ENCODE results near the gene RGS10. TPM values are rescaled to one million over a fixed set of nuclear protein-coding genes. Genes with fewer than 3 reads are reported as not detected.

The RGS10 gene
- total and polyA plus RNA-seq, 5 donors from 2014 or later, result 85.7 to 188 (median 180) TPM

DNA sequence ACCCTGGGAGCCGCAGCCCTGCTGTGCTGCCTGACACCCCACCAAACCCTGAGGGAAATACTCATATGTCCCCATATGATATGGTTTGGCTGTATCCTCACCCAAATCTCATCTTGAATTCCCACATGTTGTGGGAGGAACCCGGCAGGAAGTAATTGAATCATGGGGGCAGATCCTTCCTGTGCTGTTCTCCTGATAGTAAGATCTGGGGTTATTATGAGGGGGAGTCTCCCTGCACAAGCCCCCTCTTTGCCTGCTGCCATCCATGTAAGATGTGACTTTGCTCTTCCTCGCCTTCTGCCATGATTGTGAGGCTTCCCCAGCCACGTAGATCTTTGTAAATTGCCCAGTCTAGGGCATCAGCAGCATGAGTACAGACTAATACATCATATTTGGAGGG, 68.7 kb downstream of the RGS10 start:
- H3K36me3 Mint-ChIP-seq, result peaks cover 4% of the 10 kb centered on the region
- H3K4me3 Mint-ChIP-seq, result no peak overlapping the region
- Histone ChIP-seq H3K27me3 (ENCODE audit: control insufficient read depth, insufficient read depth, low read length) (no peaks in the 10 kb centered on the region), H3K9me3 (ENCODE audit: control insufficient read depth in 2 of 2, low read length in 2 of 2) (no peaks in the 10 kb centered on the region), H3K4me3 (ENCODE audit: low read depth, low read length) (no peak overlapping the region), H3K4me1 (ENCODE audit: control insufficient read depth, insufficient read depth, low read length, poor library complexity, severe bottlenecking) (peaks cover 17% of the 10 kb centered on the region), H3K36me3 (ENCODE audit: control insufficient read depth, insufficient read depth, low read length) (no peaks in the 10 kb centered on the region), H3K27ac (ENCODE audit: insufficient read depth, low read length, poor library complexity, severe bottlenecking) (no peak overlapping the region)
- no peak for DNase-seq
- peaks cover 13 to 22% (median 19%) of the 10 kb centered on the region in 4 donors for H3K4me1 Mint-ChIP-seq
- H3K27me3 Mint-ChIP-seq, result no peaks in the 10 kb centered on the region
- no peak overlapping the region for H3K27ac Mint-ChIP-seq
- peaks cover 0 to 4% (median 0%) of the 10 kb centered on the region in 7 donors for H3K9me3 Mint-ChIP-seq
- no peak for ATAC-seq (ENCODE audit: low read depth in 2 of 2)

DNA sequence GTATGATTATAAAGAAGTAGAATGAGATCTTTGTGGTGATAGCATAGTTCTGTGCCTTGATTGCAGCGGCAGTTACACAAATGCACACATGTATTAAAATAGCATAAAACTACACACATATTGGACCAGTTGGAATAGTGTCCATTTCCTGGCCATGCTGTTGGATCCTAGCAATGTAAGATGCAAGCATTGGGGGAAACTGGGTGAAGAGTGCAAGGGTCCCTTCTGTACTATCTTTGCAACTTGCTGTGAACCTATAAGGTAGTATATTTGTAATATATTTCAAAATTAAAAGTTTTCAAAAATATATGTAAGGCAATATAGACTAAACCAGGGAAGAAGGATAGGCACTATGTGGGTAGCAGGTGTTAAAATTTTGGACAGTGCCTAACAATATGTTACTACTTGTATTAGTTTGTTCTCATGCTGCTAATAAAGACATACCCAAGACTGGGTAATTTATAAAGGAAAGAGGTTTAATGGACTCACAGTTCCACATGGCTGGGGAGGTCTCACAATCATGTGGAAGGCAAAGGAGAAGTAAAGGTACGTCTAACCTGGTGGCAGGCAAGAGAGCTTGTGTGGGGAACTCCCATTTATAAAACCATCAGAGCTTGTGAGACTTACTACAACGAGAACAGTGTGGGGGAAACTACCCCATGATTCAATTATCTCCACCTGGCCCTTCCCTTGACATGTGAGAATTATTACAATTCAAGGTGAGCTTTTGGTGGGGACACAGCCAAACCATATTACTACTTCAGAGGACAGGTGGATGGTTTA, 71.4 kb downstream of the RGS10 start:
- H3K27me3 ChIP-seq (ENCODE audit: control insufficient read depth, insufficient read depth, low read length), result no peaks in the 10 kb centered on the region
- H3K27ac ChIP-seq (ENCODE audit: insufficient read depth, low read length, poor library complexity, severe bottlenecking), result no peak overlapping the region
- DNase-seq, result no peak
- no peak for ATAC-seq (ENCODE audit: low read depth in 2 of 2)
- Mint-ChIP-seq H3K27ac (peak overlapping the region in 2 of 3 donors; percentile 10 to 20), H3K27me3 (no peaks in the 10 kb centered on the region), H3K4me1 (peaks cover 0 to 8% (median 2%) of the 10 kb centered on the region in 4 donors), H3K36me3 (peaks cover 4% of the 10 kb centered on the region), H3K4me3 (no peak overlapping the region), H3K9me3 (peaks cover 0 to 4% (median 0%) of the 10 kb centered on the region in 7 donors)
- no peak overlapping the region for H3K4me3 ChIP-seq (ENCODE audit: low read depth, low read length)
- no peaks in the 10 kb centered on the region for H3K36me3 ChIP-seq (ENCODE audit: control insufficient read depth, insufficient read depth, low read length)
- no peaks in the 10 kb centered on the region for H3K9me3 ChIP-seq (ENCODE audit: control insufficient read depth in 2 of 2, low read length in 2 of 2)
- peaks cover 9% of the 10 kb centered on the region for H3K4me1 ChIP-seq (ENCODE audit: control insufficient read depth, insufficient read depth, low read length, poor library complexity, severe bottlenecking)

DNA sequence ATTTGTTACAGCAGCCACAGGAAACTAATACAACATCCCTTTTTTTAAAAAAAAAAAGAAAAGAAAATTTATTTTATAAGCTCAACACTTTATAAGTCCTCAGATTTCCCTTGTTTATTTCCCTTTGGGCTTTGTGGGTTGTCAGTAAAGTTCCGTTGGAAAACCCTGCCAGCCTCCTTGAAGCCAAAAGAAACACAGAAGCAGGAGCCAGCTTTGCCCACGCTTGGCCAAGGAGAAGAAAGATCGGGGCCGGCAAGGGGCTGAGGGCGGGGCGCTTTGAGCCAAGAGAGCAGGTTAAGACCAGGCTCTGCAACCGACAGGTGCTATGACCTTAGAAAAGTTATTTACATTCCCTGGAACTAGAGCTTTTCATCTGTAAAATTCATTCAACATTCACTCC, 72.7 kb downstream of the RGS10 start:
- H3K27me3 Mint-ChIP-seq, result no peaks in the 10 kb centered on the region
- Histone ChIP-seq H3K27ac (ENCODE audit: insufficient read depth, low read length, poor library complexity, severe bottlenecking) (no peak overlapping the region), H3K4me3 (ENCODE audit: low read depth, low read length) (no peak overlapping the region), H3K27me3 (ENCODE audit: control insufficient read depth, insufficient read depth, low read length) (no peaks in the 10 kb centered on the region), H3K9me3 (ENCODE audit: control insufficient read depth in 2 of 2, low read length in 2 of 2) (no peaks in the 10 kb centered on the region), H3K36me3 (ENCODE audit: control insufficient read depth, insufficient read depth, low read length) (no peaks in the 10 kb centered on the region), H3K4me1 (ENCODE audit: control insufficient read depth, insufficient read depth, low read length, poor library complexity, severe bottlenecking) (peaks cover 9% of the 10 kb centered on the region)
- no peak overlapping the region for H3K27ac Mint-ChIP-seq
- DNase-seq (no peak), ATAC-seq (ENCODE audit: low read depth in 2 of 2) (no peak)
- peaks cover 0 to 10% (median 0%) of the 10 kb centered on the region in 4 donors for H3K4me1 Mint-ChIP-seq
- H3K9me3 Mint-ChIP-seq, result peaks cover 0 to 4% (median 0%) of the 10 kb centered on the region in 7 donors
- H3K36me3 Mint-ChIP-seq, result peaks cover 4% of the 10 kb centered on the region
- H3K4me3 Mint-ChIP-seq, result no peak overlapping the region

DNA sequence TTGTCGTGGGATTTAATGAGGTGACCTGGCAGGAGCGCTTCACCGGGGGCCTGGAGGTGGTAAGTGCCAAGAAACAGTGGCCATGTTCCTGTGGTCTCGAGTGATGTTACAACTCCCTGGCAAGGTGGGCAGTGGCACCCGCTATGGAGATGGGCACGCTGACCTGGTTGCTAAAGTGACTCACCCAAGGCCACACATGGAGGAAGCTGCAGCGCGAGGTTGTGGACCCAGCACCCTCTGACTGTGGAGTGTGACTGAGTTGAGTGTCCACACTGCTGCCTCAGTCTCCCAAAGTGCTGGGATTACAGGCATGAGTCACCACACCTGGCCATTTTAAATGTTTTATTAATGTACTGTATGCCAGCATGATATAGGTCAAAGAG, 73.2 kb downstream of the RGS10 start:
- peaks cover 0 to 10% (median 0%) of the 10 kb centered on the region in 4 donors for H3K4me1 Mint-ChIP-seq
- Histone ChIP-seq H3K4me3 (ENCODE audit: low read depth, low read length) (no peak overlapping the region), H3K27ac (ENCODE audit: insufficient read depth, low read length, poor library complexity, severe bottlenecking) (no peak overlapping the region), H3K9me3 (ENCODE audit: control insufficient read depth in 2 of 2, low read length in 2 of 2) (no peaks in the 10 kb centered on the region), H3K27me3 (ENCODE audit: control insufficient read depth, insufficient read depth, low read length) (no peaks in the 10 kb centered on the region), H3K4me1 (ENCODE audit: control insufficient read depth, insufficient read depth, low read length, poor library complexity, severe bottlenecking) (peaks cover 9% of the 10 kb centered on the region), H3K36me3 (ENCODE audit: control insufficient read depth, insufficient read depth, low read length) (no peaks in the 10 kb centered on the region)
- ATAC-seq (ENCODE audit: low read depth in 2 of 2) (no peak), DNase-seq (no peak)
- H3K36me3 Mint-ChIP-seq, result peaks cover 4% of the 10 kb centered on the region
- H3K9me3 Mint-ChIP-seq, result peaks cover 0 to 4% (median 0%) of the 10 kb centered on the region in 7 donors
- no peak overlapping the region for H3K4me3 Mint-ChIP-seq
- H3K27ac Mint-ChIP-seq, result no peak overlapping the region
- no peaks in the 10 kb centered on the region for H3K27me3 Mint-ChIP-seq

DNA sequence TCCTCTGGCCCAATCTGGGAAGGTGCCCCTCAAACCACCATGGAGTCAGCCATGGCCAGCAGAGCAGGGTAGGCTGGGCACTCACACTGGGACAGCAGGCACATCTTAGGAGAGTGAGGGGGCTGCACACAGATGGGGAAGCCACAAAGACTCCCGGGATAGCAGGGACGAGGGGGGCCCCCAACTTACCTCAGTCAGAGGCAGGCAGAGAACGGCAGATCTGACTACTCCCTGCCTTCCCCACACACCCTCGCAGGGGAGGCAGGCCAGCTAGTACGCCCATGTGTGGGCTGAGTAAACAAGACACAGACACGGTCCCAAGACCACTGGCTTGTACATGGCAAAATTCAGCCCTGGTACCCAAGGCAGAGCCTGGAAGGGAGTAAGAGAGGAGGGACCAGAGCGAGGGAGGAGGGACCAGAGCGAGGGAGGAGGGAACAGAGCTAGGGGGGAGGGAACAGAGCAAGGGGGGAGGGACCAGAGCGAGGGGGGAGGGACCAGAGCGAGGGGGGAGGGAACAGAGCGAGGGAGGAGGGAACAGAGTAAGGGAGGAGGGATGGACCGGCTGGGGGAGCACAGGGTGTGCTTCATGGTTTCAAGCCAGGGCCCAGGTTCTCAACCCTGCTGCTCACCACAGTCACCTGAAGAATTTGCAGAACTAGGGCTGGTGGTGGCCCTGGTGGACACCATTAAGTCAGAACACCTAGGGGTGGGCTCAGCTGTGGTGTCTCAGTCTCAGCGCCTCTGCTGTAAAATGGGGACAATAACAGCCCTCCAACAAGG, 73.8 kb downstream of the RGS10 start:
- no peak overlapping the region for H3K27ac ChIP-seq (ENCODE audit: insufficient read depth, low read length, poor library complexity, severe bottlenecking)
- H3K27me3 Mint-ChIP-seq, result no peaks in the 10 kb centered on the region
- peaks cover 9% of the 10 kb centered on the region for H3K4me1 ChIP-seq (ENCODE audit: control insufficient read depth, insufficient read depth, low read length, poor library complexity, severe bottlenecking)
- no peaks in the 10 kb centered on the region for H3K27me3 ChIP-seq (ENCODE audit: control insufficient read depth, insufficient read depth, low read length)
- no peak for ATAC-seq (ENCODE audit: low read depth in 2 of 2)
- H3K4me3 ChIP-seq (ENCODE audit: low read depth, low read length), result no peak overlapping the region
- H3K36me3 Mint-ChIP-seq, result peaks cover under 1% of the 10 kb centered on the region
- H3K9me3 Mint-ChIP-seq, result peaks cover 0 to 2% (median 0%) of the 10 kb centered on the region in 7 donors
- no peak for DNase-seq
- no peaks in the 10 kb centered on the region for H3K9me3 ChIP-seq (ENCODE audit: control insufficient read depth in 2 of 2, low read length in 2 of 2)
- no peak overlapping the region for H3K27ac Mint-ChIP-seq
- peaks cover 0 to 10% (median 0%) of the 10 kb centered on the region in 4 donors for H3K4me1 Mint-ChIP-seq
- H3K4me3 Mint-ChIP-seq, result no peak overlapping the region
- H3K36me3 ChIP-seq (ENCODE audit: control insufficient read depth, insufficient read depth, low read length), result no peaks in the 10 kb centered on the region

DNA sequence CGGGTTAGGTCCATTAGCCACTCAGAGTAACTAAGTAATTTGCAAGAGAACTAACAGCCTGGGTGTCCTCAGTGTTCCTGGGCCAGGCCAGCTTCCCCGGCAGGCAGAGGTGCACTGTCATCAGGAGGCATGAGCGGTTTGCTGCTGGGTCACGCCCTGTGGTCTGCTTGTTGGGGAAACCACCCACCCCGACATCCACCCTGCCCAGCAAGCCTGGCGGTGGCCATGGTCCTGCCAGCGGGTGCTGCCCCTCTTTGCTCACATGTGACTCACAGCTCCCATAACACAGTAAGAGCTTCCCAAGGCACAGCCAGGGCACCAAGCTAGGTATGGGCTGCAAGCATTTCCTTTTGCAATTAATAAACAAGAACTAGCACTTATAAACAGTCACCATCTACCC, 75.9 kb downstream of the RGS10 start:
- ATAC-seq (ENCODE audit: low read depth in 2 of 2) (peak; percentile 37 to 57), DNase-seq (peak in 2 of 3 donors; percentile 15 to 26)
- no peak overlapping the region for H3K4me3 ChIP-seq (ENCODE audit: low read depth, low read length)
- H3K9me3 ChIP-seq (ENCODE audit: control insufficient read depth in 2 of 2, low read length in 2 of 2), result no peaks in the 10 kb centered on the region
- H3K4me1 Mint-ChIP-seq, result peaks cover 0 to 10% (median 0%) of the 10 kb centered on the region in 4 donors
- no peaks in the 10 kb centered on the region for H3K36me3 ChIP-seq (ENCODE audit: control insufficient read depth, insufficient read depth, low read length)
- H3K4me1 ChIP-seq (ENCODE audit: control insufficient read depth, insufficient read depth, low read length, poor library complexity, severe bottlenecking), result peaks cover 9% of the 10 kb centered on the region
- H3K27me3 ChIP-seq (ENCODE audit: control insufficient read depth, insufficient read depth, low read length), result no peaks in the 10 kb centered on the region
- H3K9me3 Mint-ChIP-seq, result peaks cover 0 to 4% (median 0%) of the 10 kb centered on the region in 7 donors
- H3K27ac ChIP-seq (ENCODE audit: insufficient read depth, low read length, poor library complexity, severe bottlenecking), result no peak overlapping the region
- no peak overlapping the region for H3K27ac Mint-ChIP-seq
- peaks cover 5% of the 10 kb centered on the region for H3K36me3 Mint-ChIP-seq
- no peaks in the 10 kb centered on the region for H3K27me3 Mint-ChIP-seq
- H3K4me3 Mint-ChIP-seq, result no peak overlapping the region

DNA sequence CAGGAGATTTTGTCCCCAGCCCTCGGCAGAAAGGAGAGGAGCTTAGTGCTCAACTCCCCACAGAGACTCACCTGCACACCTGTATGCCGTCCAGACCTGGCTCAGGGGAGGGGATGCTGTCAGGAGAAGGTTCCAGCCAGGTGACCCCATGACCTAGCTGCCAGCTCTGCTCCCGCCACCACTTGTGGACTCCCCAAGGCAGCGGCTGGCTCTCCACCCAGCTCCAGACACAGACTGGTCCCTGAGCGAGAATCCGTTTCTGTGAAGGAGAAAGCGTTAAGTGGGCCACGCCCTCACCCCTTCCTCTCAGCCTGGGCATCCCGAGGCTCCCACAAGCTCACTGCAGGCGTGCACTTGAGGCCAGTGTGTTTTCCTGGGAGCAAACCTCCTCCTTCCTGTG, 76.4 kb downstream of the RGS10 start:
- Histone ChIP-seq H3K27ac (ENCODE audit: insufficient read depth, low read length, poor library complexity, severe bottlenecking) (no peak overlapping the region), H3K9me3 (ENCODE audit: control insufficient read depth in 2 of 2, low read length in 2 of 2) (no peaks in the 10 kb centered on the region), H3K4me1 (ENCODE audit: control insufficient read depth, insufficient read depth, low read length, poor library complexity, severe bottlenecking) (peaks cover 9% of the 10 kb centered on the region), H3K36me3 (ENCODE audit: control insufficient read depth, insufficient read depth, low read length) (no peaks in the 10 kb centered on the region), H3K27me3 (ENCODE audit: control insufficient read depth, insufficient read depth, low read length) (no peaks in the 10 kb centered on the region), H3K4me3 (ENCODE audit: low read depth, low read length) (no peak overlapping the region)
- no peak for ATAC-seq (ENCODE audit: low read depth in 2 of 2)
- Mint-ChIP-seq H3K36me3 (peaks cover 5% of the 10 kb centered on the region), H3K4me1 (peaks cover 0 to 10% (median 0%) of the 10 kb centered on the region in 4 donors), H3K27me3 (no peaks in the 10 kb centered on the region), H3K27ac (peak overlapping the region in 1 of 3 donors; percentile 66), H3K4me3 (no peak overlapping the region), H3K9me3 (peaks cover 0 to 4% (median 0%) of the 10 kb centered on the region in 7 donors)
- DNase-seq, result no peak

Measured in CD4-positive, CD25-positive, alpha-beta regulatory T cell (primary cell).